Neural cell (in vitro differentiated cells): ENCODE data around the gene SLC25A3. TPM values are rescaled to one million over a fixed set of nuclear protein-coding genes. Genes with fewer than 3 reads are reported as not detected.

Experiments used
- H2AFZ ChIP-seq: fragments of 200-600, 300-800 bp; sonication (generic), shearing (Covaris generic); 2 replicates; pipeline ENCODE4 v1.6.0; 2014; ENCODE audit warnings: low read depth, mild to moderate bottlenecking, antibody characterized with exemption, low read length, moderate library complexity
- H3F3A ChIP-seq: fragments of 200-600 bp; shearing (Covaris generic); 2 replicates; pipeline ENCODE4 v1.6.1; 2016; ENCODE audit warnings: mild to moderate bottlenecking, moderate library complexity, mixed read lengths, antibody characterized with exemption, low read length; ENCODE audit not compliant: insufficient read depth, poor library complexity, severe bottlenecking
- H3K27ac ChIP-seq: fragments of 200-600, 300-800 bp; sonication (generic), shearing (Covaris generic); 2 replicates; pipeline ENCODE4 v1.5.1; 2014; ENCODE audit warnings: mild to moderate bottlenecking, low read length, moderate library complexity
- H3K27me3 ChIP-seq: fragments of 300-800, 200-600 bp; sonication (generic), shearing (Covaris generic); 2 replicates; pipeline ENCODE4 v1.6.0; 2014; ENCODE audit warnings: mild to moderate bottlenecking, low read depth, low read length, moderate library complexity; ENCODE audit not compliant: insufficient read depth
- H3K36me3 ChIP-seq: fragments of 300-800, 200-600 bp; sonication (generic), shearing (Covaris generic); 2 replicates; pipeline ENCODE4 v1.5.1; 2014; ENCODE audit warnings: mild to moderate bottlenecking, antibody characterized with exemption, low read length, moderate library complexity; ENCODE audit not compliant: insufficient read depth
- H3K4me2 ChIP-seq: fragments of 300-800, 200-600 bp; sonication (generic), shearing (Covaris generic); 2 replicates; pipeline ENCODE4 v1.6.0; 2014; ENCODE audit warnings: mild to moderate bottlenecking, low read length
- H3K4me3 ChIP-seq: fragments of 300-800, 200-600 bp; sonication (generic), shearing (Covaris generic); 2 replicates; pipeline ENCODE4 v1.5.1; 2014; ENCODE audit warnings: mild to moderate bottlenecking, low read length, moderate library complexity
- H3K79me2 ChIP-seq: fragments of 200-600 bp; shearing (Covaris generic); replicated peaks from 2 replicates; pipeline ENCODE4 v1.6.0; 2014; ENCODE audit warnings: mild to moderate bottlenecking, low read length, moderate library complexity; ENCODE audit not compliant: insufficient read depth
- H3K9ac ChIP-seq: fragments of 300-800, 200-600 bp; sonication (generic), shearing (Covaris generic); 2 replicates; pipeline ENCODE4 v1.6.1; 2016; ENCODE audit warnings: mild to moderate bottlenecking, low read length, mixed read lengths
- H3K9me2 ChIP-seq: fragments of 200-600 bp; shearing (Covaris generic); 2 replicates; pipeline ENCODE4 v1.6.1; 2016; ENCODE audit warnings: mild to moderate bottlenecking, low read length, mixed read lengths; ENCODE audit not compliant: insufficient read depth
- H3K9me3 ChIP-seq: fragments of 200-600, 300-800 bp; sonication (generic), shearing (Covaris generic); 2 replicates; pipeline ENCODE4 v1.6.1; 2016; ENCODE audit warnings: mild to moderate bottlenecking, mixed run types, low read length, moderate library complexity, mixed read lengths
- H4K20me1 ChIP-seq: fragments of 200-600 bp; shearing (Covaris generic); 2 replicates; pipeline ENCODE4 v1.6.1; 2016; ENCODE audit warnings: mild to moderate bottlenecking, mixed run types; ENCODE audit not compliant: insufficient read depth
- EP300 ChIP-seq: fragments of 450-650 bp; conservative IDR thresholded peaks from 2 replicates; pipeline ENCODE4 v1.6.1; 2014; ENCODE audit warnings: antibody characterized with exemption, mild to moderate bottlenecking, moderate library complexity; ENCODE audit not compliant: poor library complexity, severe bottlenecking
- EZH2 ChIP-seq: fragments of 200-600, 300-800 bp; shearing (Covaris generic), sonication (generic); IDR thresholded peaks from 2 replicates; pipeline ENCODE4 v1.6.1; 2014; ENCODE audit warnings: antibody characterized with exemption, low read length, borderline replicate concordance, mild to moderate bottlenecking; ENCODE audit not compliant: insufficient read depth, poor library complexity, severe bottlenecking
- MXI1 ChIP-seq: fragments of 450-650 bp; conservative IDR thresholded peaks from 2 replicates; pipeline ENCODE4 v1.6.1; 2014; ENCODE audit warnings: antibody characterized with exemption, mild to moderate bottlenecking; ENCODE audit not compliant: poor library complexity, severe bottlenecking
- POLR2AphosphoS5 ChIP-seq: IDR thresholded peaks from 2 replicates; pipeline ENCODE4 v1.6.1; 2012
- RAD21 ChIP-seq: fragments of 450-650 bp; conservative IDR thresholded peaks from 2 replicates; pipeline ENCODE4 v1.6.1; 2014; ENCODE audit warnings: antibody characterized with exemption, mild to moderate bottlenecking, moderate library complexity
- REST ChIP-seq: IDR thresholded peaks from 2 replicates; pipeline ENCODE4 v1.6.1; 2012; ENCODE audit warnings: borderline replicate concordance
- SMC3 ChIP-seq: fragments of 450-650 bp; conservative IDR thresholded peaks from 2 replicates; pipeline ENCODE4 v1.6.1; 2014; ENCODE audit warnings: antibody characterized with exemption, mild to moderate bottlenecking, moderate library complexity; ENCODE audit not compliant: poor library complexity
- TAF1 ChIP-seq: IDR thresholded peaks from 2 replicates; pipeline ENCODE4 v1.6.1; 2012; ENCODE audit warnings: low read depth
- polyA plus RNA-seq: library from polyadenylated mRNA; depleted of rRNA; stranded (reverse); fragments of >200 nt; gene quantifications from 2 replicates; pipeline ENCODE4 v1.2.3, GENCODE V29; 2014
- TF ChIP-seq, protein P1 (sequence below): fragments of 450-650 bp; IDR thresholded peaks from 2 replicates; pipeline ENCODE4 v1.5.1; 2014; ENCODE audit warnings: antibody characterized with exemption, mild to moderate bottlenecking, moderate library complexity; ENCODE audit not compliant: poor library complexity, severe bottlenecking

SLC25A3 gene
- polyA plus RNA-seq, 1 donor from 2014 or later = 655 TPM

- Histone ChIP-seq H3K4me3 (peak overlapping the region; percentile 91), H4K20me1 (no peaks in the 10 kb centered on the region), H3K27me3 (no peaks in the 10 kb centered on the region), H3K36me3 (peaks cover 5% of the 10 kb centered on the region), H3F3A (no peaks in the 10 kb centered on the region), H3K9me3 (no peaks in the 10 kb centered on the region), H3K9ac (peak overlapping the region; percentile 54), H3K27ac (peak overlapping the region; percentile 54), H2AFZ (peak overlapping the region; percentile 31), H3K4me2 (peak overlapping the region; percentile 40), H3K79me2 (peaks cover 41% of the 10 kb centered on the region), H3K9me2 (no peaks in the 10 kb centered on the region)
- TF ChIP-seq TAF1 = no peak
- TF ChIP-seq EP300 = no peak
- no peak for TF ChIP-seq POLR2AphosphoS5
- no peak for TF ChIP-seq MXI1
Observed at GRCh38 chr12:98592825-98593322, 612 bp upstream of the SLC25A3 start.

- Histone ChIP-seq H3K36me3 (peaks cover 5% of the 10 kb centered on the region), H4K20me1 (no peaks in the 10 kb centered on the region), H3K9ac (peak overlapping the region; percentile 97), H3K27me3 (no peaks in the 10 kb centered on the region), H2AFZ (peak overlapping the region; percentile 63), H3K79me2 (peaks cover 44% of the 10 kb centered on the region), H3K4me3 (peak overlapping the region; percentile 91), H3K9me3 (no peaks in the 10 kb centered on the region), H3F3A (no peaks in the 10 kb centered on the region), H3K9me2 (no peaks in the 10 kb centered on the region), H3K4me2 (peak overlapping the region; percentile 85), H3K27ac (peak overlapping the region; percentile 95)
- TF ChIP-seq, protein P1, sequence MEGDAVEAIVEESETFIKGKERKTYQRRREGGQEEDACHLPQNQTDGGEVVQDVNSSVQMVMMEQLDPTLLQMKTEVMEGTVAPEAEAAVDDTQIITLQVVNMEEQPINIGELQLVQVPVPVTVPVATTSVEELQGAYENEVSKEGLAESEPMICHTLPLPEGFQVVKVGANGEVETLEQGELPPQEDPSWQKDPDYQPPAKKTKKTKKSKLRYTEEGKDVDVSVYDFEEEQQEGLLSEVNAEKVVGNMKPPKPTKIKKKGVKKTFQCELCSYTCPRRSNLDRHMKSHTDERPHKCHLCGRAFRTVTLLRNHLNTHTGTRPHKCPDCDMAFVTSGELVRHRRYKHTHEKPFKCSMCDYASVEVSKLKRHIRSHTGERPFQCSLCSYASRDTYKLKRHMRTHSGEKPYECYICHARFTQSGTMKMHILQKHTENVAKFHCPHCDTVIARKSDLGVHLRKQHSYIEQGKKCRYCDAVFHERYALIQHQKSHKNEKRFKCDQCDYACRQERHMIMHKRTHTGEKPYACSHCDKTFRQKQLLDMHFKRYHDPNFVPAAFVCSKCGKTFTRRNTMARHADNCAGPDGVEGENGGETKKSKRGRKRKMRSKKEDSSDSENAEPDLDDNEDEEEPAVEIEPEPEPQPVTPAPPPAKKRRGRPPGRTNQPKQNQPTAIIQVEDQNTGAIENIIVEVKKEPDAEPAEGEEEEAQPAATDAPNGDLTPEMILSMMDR = no peak
- TF ChIP-seq EP300 (no peak), MXI1 (no peak), SMC3 (no peak), TAF1 (no peak), EZH2 (no peak), RAD21 (no peak), POLR2AphosphoS5 (no peak), REST (no peak)
Observed at GRCh38 chr12:98594050-98594835, 757 bp downstream of the SLC25A3 start.
